SJCRH30 (cell line): ENCODE data around the gene ULK1. TPM values are rescaled to one million over a fixed set of nuclear protein-coding genes. Genes with fewer than 3 reads are reported as not detected.
A peak's percentile ranks its signal among the peaks of the same experiment; 100 is the strongest.

Source experiments
- DNase-seq, 2 experiments: peaks; one replicate each; pipeline ENCODE4 v3.0.0-alpha.2; 2015 to 2020
- H3K27ac ChIP-seq: fragments of 250-450 bp; sonication (Bioruptor Pico); 2 replicates; pipeline ENCODE4 v1.5.1; 2020; ENCODE audit warnings: mild to moderate bottlenecking, moderate library complexity
- H3K27me3 ChIP-seq: fragments of 250-450 bp; sonication (Bioruptor Pico); 2 replicates; pipeline ENCODE4 v1.5.1; 2020; ENCODE audit warnings: mild to moderate bottlenecking, moderate library complexity
- H3K36me3 ChIP-seq: fragments of 250-450 bp; sonication (Bioruptor Pico); 2 replicates; pipeline ENCODE4 v1.5.1; 2020; ENCODE audit warnings: mild to moderate bottlenecking, moderate library complexity
- H3K4me1 ChIP-seq: fragments of 250-450 bp; sonication (Bioruptor Pico); 2 replicates; pipeline ENCODE4 v1.5.1; 2020; ENCODE audit warnings: mild to moderate bottlenecking, moderate library complexity
- H3K4me3 ChIP-seq: fragments of 250-450 bp; sonication (Bioruptor Pico); 2 replicates; pipeline ENCODE4 v1.5.1; 2020; ENCODE audit warnings: mild to moderate bottlenecking, moderate library complexity
- H3K9me3 ChIP-seq: fragments of 250-450 bp; sonication (Bioruptor Pico); replicated peaks from 2 replicates; pipeline ENCODE4 v1.5.1; 2020; ENCODE audit warnings: mild to moderate bottlenecking, moderate library complexity
- total RNA-seq: library from RNA; depleted of rRNA; stranded (reverse); fragments of >200 nt; shearing (Covaris generic); gene quantifications from 2 replicates; pipeline ENCODE4 v1.2.3, GENCODE V29; 2014; rRNA removed

ULK1 gene
- 7.2 and 7.6 TPM in 2 replicates for total RNA-seq

DNA sequence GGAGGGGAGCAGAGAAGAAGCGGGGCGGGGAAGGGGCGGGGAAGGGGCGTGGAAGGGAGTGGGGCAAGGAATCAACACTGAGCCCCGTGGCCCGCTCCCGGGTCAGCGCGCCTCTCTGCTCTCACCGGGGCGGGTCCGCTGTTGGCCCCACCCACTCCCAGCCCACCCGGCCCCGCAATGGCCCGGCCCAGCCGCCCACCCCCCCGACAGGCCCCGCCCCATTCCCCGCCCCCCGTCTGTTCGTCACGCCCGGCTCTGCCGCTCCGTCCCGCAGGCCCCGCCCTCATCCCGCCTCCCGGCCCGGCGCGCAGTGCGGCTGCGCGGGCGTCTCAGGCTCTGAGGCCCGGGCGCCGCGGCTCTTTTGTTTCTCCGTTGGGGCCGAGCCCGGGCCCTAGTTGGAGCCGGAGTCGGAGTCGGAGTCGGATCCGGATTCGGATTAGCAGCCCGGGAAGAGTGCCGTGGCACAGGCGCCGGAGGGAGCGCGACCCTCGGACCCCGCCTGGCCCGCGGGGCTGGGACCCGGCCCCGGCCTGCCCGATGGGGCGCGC lies at the start of gene ULK1:
Gene ULK1, plus strand, starts transcription at position 310 of the 548 bp plus-strand sequence. CDS start 380 bp downstream, outside the sequence.
- peak; percentile 91 to 92 for DNase-seq
- H3K9me3 ChIP-seq = no peaks in the 10 kb centered on the region
- H3K4me3 ChIP-seq = peak within 1 kb of the TSS; percentile 77
- no peaks in the 10 kb centered on the region; the same call in 1 of the 2 replicates for H3K4me1 ChIP-seq
- no peaks in the 10 kb centered on the region for H3K36me3 ChIP-seq
- no peaks in the 10 kb centered on the region for H3K27me3 ChIP-seq
- peak within 1 kb of the TSS; percentile 71 for H3K27ac ChIP-seq

DNA sequence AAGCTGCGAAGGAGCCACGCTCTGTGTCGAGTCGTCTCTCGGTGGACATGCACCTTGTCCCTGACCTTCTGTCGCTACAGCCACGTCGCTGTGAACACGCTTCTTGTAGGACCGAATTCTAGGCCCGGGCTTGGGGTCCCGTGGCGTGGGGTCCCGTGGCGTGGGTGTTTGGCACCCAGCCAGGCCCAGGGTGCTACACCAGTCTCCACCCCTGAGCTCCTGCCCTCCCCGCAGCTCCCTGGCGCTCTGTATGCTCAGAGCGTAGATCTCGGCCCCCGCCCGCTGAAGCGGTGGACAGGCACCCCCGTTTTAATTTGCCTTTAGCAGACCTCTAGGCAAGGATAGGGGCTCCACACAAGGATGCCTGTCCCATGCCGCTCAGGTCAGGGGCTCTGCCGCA lies 49.8 kb upstream of the ULK1 start:
- DNase-seq = no peak
- Histone ChIP-seq H3K4me3 (no peak overlapping the region), H3K27ac (no peak overlapping the region), H3K27me3 (peaks cover 6% of the 10 kb centered on the region; the same call in 1 of the 2 replicates), H3K9me3 (no peaks in the 10 kb centered on the region), H3K4me1 (no peaks in the 10 kb centered on the region), H3K36me3 (no peaks in the 10 kb centered on the region)

DNA sequence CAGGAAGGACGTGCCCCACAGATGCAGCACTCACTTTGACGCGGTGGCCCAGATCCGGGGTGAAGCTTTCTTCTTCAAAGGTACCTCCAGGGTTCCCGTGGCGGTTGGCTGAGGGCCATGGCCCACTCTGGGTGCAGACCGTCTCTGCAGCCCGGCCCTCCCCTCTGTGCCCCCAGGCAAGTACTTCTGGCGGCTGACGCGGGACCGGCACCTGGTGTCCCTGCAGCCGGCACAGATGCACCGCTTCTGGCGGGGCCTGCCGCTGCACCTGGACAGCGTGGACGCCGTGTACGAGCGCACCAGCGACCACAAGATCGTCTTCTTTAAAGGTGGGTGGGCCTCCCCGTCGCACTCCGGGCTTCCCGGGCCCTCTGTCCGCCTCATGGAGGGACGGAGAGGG lies 49.3 kb upstream of the ULK1 start:
- no peaks in the 10 kb centered on the region for H3K36me3 ChIP-seq
- DNase-seq = no peak
- no peak overlapping the region for H3K27ac ChIP-seq
- no peaks in the 10 kb centered on the region for H3K9me3 ChIP-seq
- no peak overlapping the region for H3K4me3 ChIP-seq
- no peaks in the 10 kb centered on the region for H3K4me1 ChIP-seq
- H3K27me3 ChIP-seq = peaks cover 6% of the 10 kb centered on the region; the same call in 1 of the 2 replicates

DNA sequence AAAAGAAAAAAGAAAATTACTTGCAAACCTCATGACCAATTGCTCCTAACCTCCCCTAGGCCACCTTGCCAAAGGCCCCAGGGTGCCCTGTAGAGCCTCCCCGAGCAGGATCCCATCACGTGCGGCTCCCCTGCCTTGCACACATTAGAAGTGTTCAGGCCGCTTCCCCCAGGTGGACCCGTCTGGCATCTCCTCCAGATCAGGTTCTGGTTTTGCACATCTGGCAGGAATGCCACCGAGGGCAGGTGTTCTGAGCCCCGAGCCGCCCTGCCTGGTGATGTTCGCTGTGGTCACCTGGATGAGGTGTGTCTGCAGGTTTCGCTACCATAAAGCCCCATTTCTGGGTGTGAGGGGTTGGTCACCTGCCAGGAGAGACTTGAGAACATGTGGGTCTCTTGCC lies 47.0 kb upstream of the ULK1 start:
- no peak for DNase-seq
- Histone ChIP-seq H3K27ac (no peak overlapping the region), H3K27me3 (peaks cover 6% of the 10 kb centered on the region; the same call in 1 of the 2 replicates), H3K4me1 (peaks cover 2% of the 10 kb centered on the region; the same call in 1 of the 2 replicates), H3K36me3 (no peaks in the 10 kb centered on the region), H3K9me3 (no peaks in the 10 kb centered on the region), H3K4me3 (no peak overlapping the region)

DNA sequence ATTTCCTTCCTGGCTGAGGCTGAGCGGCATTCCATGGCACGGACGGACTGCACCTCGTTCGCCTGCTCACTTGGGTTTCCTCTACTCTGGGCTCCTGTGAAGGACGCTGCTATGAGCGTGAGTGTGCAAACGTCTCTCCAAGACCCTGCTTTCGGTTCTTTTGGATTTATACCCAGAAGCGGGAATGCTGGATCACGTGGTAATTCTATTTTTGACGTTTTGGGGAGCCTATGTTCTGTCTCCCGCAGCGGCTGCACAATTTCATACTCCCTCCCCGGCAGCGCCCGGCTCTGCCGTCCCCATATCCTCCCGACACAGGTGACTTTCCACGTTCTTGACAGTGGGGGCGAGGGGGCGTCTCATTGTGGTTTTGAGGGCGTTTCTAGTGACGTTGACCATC lies 45.7 kb upstream of the ULK1 start:
- Histone ChIP-seq H3K36me3 (no peaks in the 10 kb centered on the region), H3K9me3 (no peaks in the 10 kb centered on the region), H3K4me1 (peaks cover 3% of the 10 kb centered on the region; the same call in 1 of the 2 replicates), H3K27ac (no peak overlapping the region), H3K4me3 (no peak overlapping the region), H3K27me3 (peaks cover 6% of the 10 kb centered on the region; the same call in 1 of the 2 replicates)
- DNase-seq = no peak

DNA sequence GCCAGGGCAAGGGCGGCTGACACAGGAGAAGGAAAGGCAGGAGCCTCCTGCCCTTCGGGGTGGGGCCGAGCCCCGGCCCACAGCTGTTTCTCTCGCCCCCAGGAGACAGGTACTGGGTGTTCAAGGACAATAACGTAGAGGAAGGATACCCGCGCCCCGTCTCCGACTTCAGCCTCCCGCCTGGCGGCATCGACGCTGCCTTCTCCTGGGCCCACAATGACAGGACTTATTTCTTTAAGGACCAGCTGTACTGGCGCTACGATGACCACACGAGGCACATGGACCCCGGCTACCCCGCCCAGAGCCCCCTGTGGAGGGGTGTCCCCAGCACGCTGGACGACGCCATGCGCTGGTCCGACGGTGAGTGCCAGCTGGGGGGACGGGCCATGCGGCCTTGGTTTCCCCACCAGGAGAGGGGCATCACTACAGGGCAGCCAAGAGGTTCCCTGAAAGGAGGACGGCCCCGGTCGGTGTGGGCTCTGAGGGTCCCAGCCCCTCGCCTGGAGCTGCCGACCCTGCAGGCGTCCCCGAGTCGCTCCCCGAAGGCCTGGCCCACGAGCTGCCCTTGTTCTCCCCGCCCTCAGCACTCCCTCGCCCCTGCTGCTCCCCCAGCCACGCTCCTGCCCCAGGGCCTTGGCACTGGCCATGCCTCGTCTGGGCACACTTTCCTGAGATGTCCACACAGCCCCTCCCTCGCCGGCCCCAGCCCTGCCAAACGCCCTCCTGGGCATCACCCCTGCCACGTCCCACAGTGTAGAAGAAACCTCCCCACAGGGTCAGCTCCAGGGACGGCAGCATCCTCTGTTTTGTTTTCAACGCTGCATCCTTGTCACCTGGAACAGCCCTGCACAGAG lies 44.5 kb upstream of the ULK1 start:
- no peaks in the 10 kb centered on the region for H3K9me3 ChIP-seq
- DNase-seq = no peak
- H3K27ac ChIP-seq = no peak overlapping the region
- no peak overlapping the region for H3K4me3 ChIP-seq
- H3K4me1 ChIP-seq = peaks cover 3% of the 10 kb centered on the region; the same call in 1 of the 2 replicates
- peaks cover 4% of the 10 kb centered on the region; the same call in 1 of the 2 replicates for H3K27me3 ChIP-seq
- H3K36me3 ChIP-seq = no peaks in the 10 kb centered on the region

DNA sequence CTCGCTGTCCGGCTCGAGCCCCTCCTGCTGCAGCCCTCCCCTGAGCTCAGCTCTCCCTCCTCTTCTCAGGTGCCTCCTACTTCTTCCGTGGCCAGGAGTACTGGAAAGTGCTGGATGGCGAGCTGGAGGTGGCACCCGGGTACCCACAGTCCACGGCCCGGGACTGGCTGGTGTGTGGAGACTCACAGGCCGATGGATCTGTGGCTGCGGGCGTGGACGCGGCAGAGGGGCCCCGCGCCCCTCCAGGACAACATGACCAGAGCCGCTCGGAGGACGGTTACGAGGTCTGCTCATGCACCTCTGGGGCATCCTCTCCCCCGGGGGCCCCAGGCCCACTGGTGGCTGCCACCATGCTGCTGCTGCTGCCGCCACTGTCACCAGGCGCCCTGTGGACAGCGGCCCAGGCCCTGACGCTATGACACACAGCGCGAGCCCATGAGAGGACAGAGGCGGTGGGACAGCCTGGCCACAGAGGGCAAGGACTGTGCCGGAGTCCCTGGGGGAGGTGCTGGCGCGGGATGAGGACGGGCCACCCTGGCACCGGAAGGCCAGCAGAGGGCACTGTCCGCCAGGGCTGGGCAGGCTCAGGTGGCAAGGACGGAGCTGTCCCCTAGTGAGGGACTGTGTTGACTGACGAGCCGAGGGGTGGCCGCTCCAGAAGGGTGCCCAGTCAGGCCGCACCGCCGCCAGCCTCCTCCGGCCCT lies 43.4 kb upstream of the ULK1 start:
- DNase-seq = no peak
- Histone ChIP-seq H3K9me3 (no peaks in the 10 kb centered on the region), H3K27ac (no peak overlapping the region), H3K4me1 (peaks cover 3% of the 10 kb centered on the region; the same call in 1 of the 2 replicates), H3K36me3 (no peaks in the 10 kb centered on the region), H3K4me3 (no peak overlapping the region), H3K27me3 (peaks cover 3% of the 10 kb centered on the region; the same call in 1 of the 2 replicates)

DNA sequence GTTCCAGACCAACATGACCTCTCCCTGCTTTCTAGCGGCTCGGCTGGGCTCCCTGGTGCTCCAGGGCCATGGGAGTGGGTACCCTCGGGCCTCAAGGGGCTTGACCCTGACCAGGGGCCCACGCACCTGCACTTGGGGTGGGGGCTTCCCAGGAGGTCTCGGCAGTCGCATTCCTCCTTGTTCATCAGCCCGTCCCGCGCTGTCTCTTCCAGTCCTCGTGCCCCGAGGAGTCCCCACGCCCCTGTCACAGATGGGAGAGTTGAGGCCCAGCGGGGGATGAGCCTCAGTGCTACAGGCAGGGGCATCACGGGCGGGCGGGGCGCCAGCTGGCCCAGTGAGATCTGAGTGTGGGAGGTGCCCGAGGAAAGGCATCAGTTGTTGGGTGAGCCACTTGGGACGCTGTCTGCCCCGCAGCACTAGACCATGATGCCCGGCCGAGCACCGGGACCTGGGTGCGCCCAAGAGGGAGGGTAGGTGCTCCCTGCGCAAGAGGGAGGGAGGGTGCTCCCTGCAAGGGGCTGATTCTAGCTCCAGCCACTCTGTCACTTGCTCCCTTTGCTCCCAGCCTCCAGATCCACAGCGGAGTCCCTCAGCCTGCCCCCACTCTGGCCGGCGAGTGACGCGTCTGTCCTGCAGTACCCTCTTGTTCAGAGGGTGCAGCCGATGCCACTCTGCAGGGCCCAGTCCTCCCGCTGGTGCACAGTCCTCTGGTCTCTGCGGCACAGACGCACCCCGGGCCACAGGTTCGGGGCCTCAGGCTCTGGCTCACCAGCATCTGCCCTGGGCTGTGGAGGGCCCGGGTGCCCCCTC lies 42.5 kb upstream of the ULK1 start:
- H3K36me3 ChIP-seq = no peaks in the 10 kb centered on the region
- no peak for DNase-seq
- peaks cover 3% of the 10 kb centered on the region; the same call in 1 of the 2 replicates for H3K4me1 ChIP-seq
- peaks cover 4% of the 10 kb centered on the region; the same call in 1 of the 2 replicates for H3K27me3 ChIP-seq
- H3K27ac ChIP-seq = no peak overlapping the region
- H3K4me3 ChIP-seq = no peak overlapping the region
- no peaks in the 10 kb centered on the region for H3K9me3 ChIP-seq

DNA sequence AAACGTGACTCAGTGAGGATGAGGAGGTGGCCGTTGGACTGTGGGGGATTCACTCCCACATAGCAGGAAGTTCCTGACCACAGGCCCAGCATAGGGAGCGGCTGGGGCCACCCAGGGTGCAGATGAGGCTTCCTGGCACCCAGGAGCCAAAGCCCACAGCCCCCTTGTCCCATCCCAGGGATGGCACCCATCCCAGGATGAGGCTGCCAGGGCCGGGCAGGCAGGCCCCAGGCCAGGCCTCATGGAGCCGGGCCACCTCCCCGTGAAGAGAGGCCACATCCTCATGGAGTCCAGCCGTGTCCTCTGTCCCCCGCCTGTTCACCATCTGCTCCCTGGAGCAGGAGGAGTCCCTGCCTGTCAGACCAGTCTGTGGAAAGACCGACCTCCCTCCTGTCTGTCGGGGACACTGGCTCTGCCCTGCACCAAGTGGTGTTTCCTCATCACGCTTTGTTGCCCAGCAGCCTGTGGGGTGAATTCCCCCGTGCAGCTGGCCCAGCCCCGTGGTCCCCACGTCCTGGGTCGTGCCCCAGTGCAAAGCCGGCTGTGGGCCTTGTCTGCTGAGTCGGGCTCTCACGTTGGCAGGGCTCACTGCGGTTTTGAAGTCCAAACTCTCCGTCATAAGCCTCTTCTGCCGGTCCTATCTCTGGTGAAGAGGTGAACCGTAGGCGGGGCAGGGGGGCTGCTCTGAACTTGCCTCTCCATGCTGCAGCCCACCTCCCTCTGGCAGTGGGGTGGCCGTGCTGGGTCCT lies 41.7 kb upstream of the ULK1 start:
- H3K9me3 ChIP-seq = no peaks in the 10 kb centered on the region
- no peaks in the 10 kb centered on the region for H3K36me3 ChIP-seq
- no peak overlapping the region for H3K4me3 ChIP-seq
- H3K27me3 ChIP-seq = peaks cover 4% of the 10 kb centered on the region; the same call in 1 of the 2 replicates
- no peak overlapping the region for H3K27ac ChIP-seq
- H3K4me1 ChIP-seq = peaks cover 3% of the 10 kb centered on the region; the same call in 1 of the 2 replicates
- peak in 1 of 2 experiments; percentile 18 for DNase-seq

DNA sequence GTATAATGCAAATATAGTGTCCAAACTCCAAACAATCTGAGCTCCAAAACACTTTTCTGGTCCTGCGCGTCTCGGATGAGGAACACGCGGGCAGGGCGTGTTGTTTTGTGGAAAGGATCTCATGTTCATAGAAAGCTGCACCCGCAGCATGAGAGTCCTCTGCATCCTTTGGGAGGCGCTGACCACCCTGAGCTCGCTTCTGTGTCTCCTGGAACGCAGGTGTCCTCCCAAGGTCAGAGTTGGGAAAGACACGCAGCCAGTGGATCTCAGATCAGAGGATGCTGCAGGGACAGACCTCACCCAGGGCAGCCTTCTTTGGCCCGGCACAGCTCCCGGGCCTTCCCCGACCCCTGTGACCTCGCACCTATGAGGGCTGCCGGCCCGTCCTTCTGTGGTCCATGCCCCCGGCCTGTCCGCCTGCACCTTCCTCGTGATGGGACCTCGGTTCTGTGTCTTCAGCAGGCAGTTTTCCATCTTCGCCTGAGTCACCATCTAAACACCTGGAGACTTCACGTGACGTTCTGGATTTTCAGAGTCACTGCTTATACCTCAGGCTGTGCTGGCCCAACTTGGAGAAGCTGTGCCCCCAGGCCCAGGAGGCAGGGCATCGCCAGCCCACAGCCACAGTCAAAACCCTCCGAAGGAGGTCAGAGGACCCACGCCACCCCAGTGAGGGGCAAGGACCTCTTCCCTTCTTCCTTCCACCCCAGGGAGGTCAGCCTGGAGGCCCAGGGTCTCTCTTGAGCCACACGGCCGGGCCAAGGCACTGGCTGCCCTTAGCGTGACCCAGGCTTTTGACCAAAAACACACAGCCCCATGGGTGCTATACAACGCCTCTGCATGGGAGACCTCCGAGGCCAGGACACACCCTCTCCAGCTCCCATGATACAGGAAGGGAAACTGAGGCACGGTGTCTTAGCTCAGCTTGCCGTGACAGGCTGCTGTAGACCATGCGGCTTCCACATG lies 40.3 kb upstream of the ULK1 start:
- Histone ChIP-seq H3K4me1 (peaks cover 3% of the 10 kb centered on the region; the same call in 1 of the 2 replicates), H3K36me3 (no peaks in the 10 kb centered on the region), H3K9me3 (no peaks in the 10 kb centered on the region), H3K27ac (no peak overlapping the region), H3K4me3 (no peak overlapping the region), H3K27me3 (peaks cover 4% of the 10 kb centered on the region; the same call in 1 of the 2 replicates)
- DNase-seq = no peak

DNA sequence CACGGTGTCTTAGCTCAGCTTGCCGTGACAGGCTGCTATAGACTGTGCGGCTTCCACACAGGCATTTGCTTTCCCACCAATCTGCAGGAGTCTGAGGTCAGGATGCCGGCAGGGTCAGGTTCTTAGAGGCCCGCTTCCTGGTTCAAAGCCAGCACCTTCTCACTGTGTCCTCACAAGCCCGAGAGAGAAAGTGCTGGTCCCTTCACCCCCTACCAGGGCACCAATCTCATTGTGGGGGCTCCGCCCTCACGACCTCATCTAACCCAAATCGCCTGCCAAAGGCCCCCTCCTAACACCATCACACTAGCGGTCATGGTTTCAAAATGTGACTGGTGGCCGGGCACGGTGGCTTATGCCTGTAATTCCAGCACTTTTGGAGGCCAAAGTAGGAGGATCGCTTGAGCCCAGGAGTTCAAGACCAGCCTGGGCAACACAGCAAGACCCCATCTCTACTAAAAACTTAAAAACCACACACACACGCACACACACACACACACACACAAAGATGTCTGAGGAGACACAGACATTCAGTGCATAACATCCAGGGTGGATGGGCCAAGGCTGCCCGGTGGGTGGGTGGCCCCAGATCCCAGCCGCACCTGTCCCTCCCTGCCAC lies 39.5 kb upstream of the ULK1 start:
- Histone ChIP-seq H3K27ac (no peak overlapping the region), H3K4me3 (no peak overlapping the region), H3K36me3 (no peaks in the 10 kb centered on the region)

DNA sequence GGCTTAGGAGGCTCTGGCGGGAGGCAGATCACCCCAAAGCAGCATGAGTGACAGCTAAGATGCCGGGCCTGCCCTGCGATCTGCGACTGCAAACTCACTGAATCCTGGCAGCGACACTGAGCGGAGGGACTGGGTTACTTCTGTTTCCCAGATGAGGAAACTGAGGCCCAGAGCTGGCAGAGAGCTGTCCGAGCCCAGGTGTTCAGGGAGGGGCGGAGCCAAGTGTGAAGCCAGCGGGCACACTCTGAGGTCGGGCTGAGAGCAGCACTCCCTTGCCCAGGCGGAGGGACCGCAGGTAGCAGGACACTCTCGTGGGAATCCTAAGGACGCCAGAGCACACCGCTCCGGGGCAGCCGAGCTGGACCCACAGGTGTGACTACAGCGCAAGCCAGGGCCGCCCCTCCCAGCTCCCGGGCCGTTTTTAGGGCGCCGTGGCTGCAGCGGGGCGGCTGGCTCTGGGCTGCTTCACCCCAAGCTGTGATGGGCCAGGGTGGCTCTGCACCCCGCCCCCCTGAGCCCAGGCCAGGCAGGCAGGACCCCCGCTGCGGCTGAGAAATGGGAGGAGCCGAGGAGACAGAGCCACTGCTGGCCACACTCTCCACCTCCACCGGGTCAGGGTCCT lies 38.8 kb upstream of the ULK1 start:
- Histone ChIP-seq H3K4me1 (peaks cover 3% of the 10 kb centered on the region; the same call in 1 of the 2 replicates), H3K27me3 (peaks cover 4% of the 10 kb centered on the region; the same call in 1 of the 2 replicates), H3K4me3 (no peak overlapping the region), H3K36me3 (no peaks in the 10 kb centered on the region), H3K9me3 (no peaks in the 10 kb centered on the region), H3K27ac (no peak overlapping the region)
- no peak for DNase-seq

More for the DNA sequence above, 39.5 kb upstream of the ULK1 start:
- H3K27me3 ChIP-seq = peaks cover 4% of the 10 kb centered on the region; the same call in 1 of the 2 replicates
- peaks cover 3% of the 10 kb centered on the region; the same call in 1 of the 2 replicates for H3K4me1 ChIP-seq
- H3K9me3 ChIP-seq = no peaks in the 10 kb centered on the region
- DNase-seq = no peak
